GM12878 (cell line): ENCODE results near the gene PRSS56.

Experiments
- ASH2L ChIP-seq: fragments of 300-600, 200-600 bp; sonication (generic); IDR thresholded peaks from 2 replicates; pipeline ENCODE4 v1.6.1; 2017; ENCODE audit warnings: low read depth, mild to moderate bottlenecking, borderline replicate concordance
- CHD2 ChIP-seq: IDR thresholded peaks from 2 replicates; pipeline ENCODE4 v1.6.1; 2011; ENCODE audit warnings: low read depth, low read length, improper control_type of control experiment, borderline replicate concordance
- CTCF ChIP-seq, 3 experiments: IDR thresholded peaks in 2 of 3; conservative IDR thresholded peaks in 1 of 3; 2 replicates each; pipeline ENCODE4 v1.5.1; 2011; ENCODE audit warnings: low read depth in 3 of 3, low read length in 3 of 3, mild to moderate bottlenecking in 3 of 3, control low read depth in 2 of 3, moderate library complexity in 2 of 3, inconsistent platforms in 1 of 3, mixed read lengths in 1 of 3; ENCODE audit not compliant: control insufficient read depth in 2 of 3, insufficient read depth in 1 of 3; ENCODE audit errors: extremely low read depth in 1 of 3
- EP300 ChIP-seq, 2 experiments: fragments of 150-350 bp in 1 of 2; IDR thresholded peaks; 2 replicates each; pipeline ENCODE4 v1.6.1; 2011 to 2012; ENCODE audit warnings: low read depth in 2 of 2, low read length in 2 of 2, borderline replicate concordance in 1 of 2, improper control_type of control experiment in 1 of 2, inconsistent platforms in 1 of 2; ENCODE audit not compliant: control insufficient read depth in 1 of 2
- ETV6 ChIP-seq, 2 experiments: fragments of 450-650 bp in 1 of 2; IDR thresholded peaks in 1 of 2; conservative IDR thresholded peaks in 1 of 2; 2 replicates each; pipeline ENCODE4 v1.6.1; 2014; ENCODE audit warnings: antibody characterized with exemption in 1 of 2, borderline replicate concordance in 1 of 2, low read depth in 1 of 2, mild to moderate bottlenecking in 1 of 2, moderate library complexity in 1 of 2
- KDM1A ChIP-seq: fragments of 200-600 bp; sonication (generic); IDR thresholded peaks from 2 replicates; pipeline ENCODE4 v1.6.1; 2016; ENCODE audit warnings: borderline replicate concordance
- POLR2A ChIP-seq: IDR thresholded peaks from 2 replicates; pipeline ENCODE4 v1.6.1; 2011; ENCODE audit warnings: low read depth, mild to moderate bottlenecking, low read length
- RCOR1 ChIP-seq: conservative IDR thresholded peaks from 2 replicates; pipeline ENCODE4 v1.6.1; 2012; ENCODE audit warnings: low read depth, low read length, improper control_type of control experiment
- SMC3 ChIP-seq: IDR thresholded peaks from 2 replicates; pipeline ENCODE4 v1.6.1; 2011; ENCODE audit warnings: low read length, improper control_type of control experiment, borderline replicate concordance
- TAF1 ChIP-seq: IDR thresholded peaks from 2 replicates; pipeline ENCODE4 v1.6.1; 2011; ENCODE audit warnings: mild to moderate bottlenecking, low read depth, low read length, borderline replicate concordance
- TCF7 ChIP-seq: IDR thresholded peaks from 2 replicates; pipeline ENCODE4 v1.6.1; 2014; ENCODE audit warnings: antibody characterized with exemption, borderline replicate concordance
- TF ChIP-seq, protein P1 (sequence below): fragments of 450-650 bp; IDR thresholded peaks from 2 replicates; pipeline ENCODE4 v1.6.1; 2017; ENCODE audit warnings: mild to moderate bottlenecking
- TF ChIP-seq, protein P2 (sequence below): IDR thresholded peaks from 2 replicates; pipeline ENCODE4 v1.6.1; 2012; ENCODE audit warnings: mild to moderate bottlenecking, low read depth, low read length

DNA sequence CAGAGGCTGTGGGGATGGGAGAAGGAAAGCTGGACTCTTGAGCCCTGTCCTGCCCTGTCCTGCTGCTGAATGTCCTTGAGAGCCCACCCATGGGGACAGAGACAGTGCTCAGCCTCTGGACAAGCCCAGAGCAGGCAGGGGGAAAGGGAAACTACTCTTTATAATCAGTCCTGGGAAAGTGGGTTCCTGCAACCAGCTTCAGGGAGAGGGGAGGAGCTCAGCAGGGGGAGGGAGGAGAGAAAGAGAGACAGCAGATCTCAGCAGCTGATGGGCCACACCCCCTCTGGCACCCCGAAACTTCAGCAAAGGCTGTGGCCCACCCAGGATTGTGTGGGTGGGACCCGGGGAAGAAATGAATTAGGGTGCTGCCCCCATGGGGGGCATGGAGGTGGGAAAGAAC lies 44.1 kb upstream of the PRSS56 start:
- TF ChIP-seq CHD2 (no peak), EP300 (IDR thresholded peaks at IDR 0.05; ENCODE audit: borderline replicate concordance in 1 of 2, control insufficient read depth in 1 of 2, low read depth in 2 of 2, low read length in 2 of 2) (no peak), KDM1A (no peak), POLR2A (no peak), RCOR1 (no peak), TAF1 (no peak), ETV6 (conservative IDR thresholded peaks at IDR 0.05 in 1 of 2, IDR thresholded peaks at IDR 0.05 in 1 of 2; ENCODE audit: borderline replicate concordance in 1 of 2, low read depth in 1 of 2) (no peak), SMC3 (no peak), ASH2L (no peak), TCF7 (no peak), CTCF (IDR thresholded peaks at IDR 0.05 in 2 of 3, conservative IDR thresholded peaks at IDR 0.05 in 1 of 3; ENCODE audit: control insufficient read depth in 2 of 3, extremely low read depth in 1 of 3, insufficient read depth in 1 of 3, low read depth in 3 of 3, low read length in 3 of 3) (no peak)
- TF ChIP-seq, protein P1, sequence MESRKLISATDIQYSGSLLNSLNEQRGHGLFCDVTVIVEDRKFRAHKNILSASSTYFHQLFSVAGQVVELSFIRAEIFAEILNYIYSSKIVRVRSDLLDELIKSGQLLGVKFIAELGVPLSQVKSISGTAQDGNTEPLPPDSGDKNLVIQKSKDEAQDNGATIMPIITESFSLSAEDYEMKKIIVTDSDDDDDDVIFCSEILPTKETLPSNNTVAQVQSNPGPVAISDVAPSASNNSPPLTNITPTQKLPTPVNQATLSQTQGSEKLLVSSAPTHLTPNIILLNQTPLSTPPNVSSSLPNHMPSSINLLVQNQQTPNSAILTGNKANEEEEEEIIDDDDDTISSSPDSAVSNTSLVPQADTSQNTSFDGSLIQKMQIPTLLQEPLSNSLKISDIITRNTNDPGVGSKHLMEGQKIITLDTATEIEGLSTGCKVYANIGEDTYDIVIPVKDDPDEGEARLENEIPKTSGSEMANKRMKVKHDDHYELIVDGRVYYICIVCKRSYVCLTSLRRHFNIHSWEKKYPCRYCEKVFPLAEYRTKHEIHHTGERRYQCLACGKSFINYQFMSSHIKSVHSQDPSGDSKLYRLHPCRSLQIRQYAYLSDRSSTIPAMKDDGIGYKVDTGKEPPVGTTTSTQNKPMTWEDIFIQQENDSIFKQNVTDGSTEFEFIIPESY, result no peak
- TF ChIP-seq, protein P2, sequence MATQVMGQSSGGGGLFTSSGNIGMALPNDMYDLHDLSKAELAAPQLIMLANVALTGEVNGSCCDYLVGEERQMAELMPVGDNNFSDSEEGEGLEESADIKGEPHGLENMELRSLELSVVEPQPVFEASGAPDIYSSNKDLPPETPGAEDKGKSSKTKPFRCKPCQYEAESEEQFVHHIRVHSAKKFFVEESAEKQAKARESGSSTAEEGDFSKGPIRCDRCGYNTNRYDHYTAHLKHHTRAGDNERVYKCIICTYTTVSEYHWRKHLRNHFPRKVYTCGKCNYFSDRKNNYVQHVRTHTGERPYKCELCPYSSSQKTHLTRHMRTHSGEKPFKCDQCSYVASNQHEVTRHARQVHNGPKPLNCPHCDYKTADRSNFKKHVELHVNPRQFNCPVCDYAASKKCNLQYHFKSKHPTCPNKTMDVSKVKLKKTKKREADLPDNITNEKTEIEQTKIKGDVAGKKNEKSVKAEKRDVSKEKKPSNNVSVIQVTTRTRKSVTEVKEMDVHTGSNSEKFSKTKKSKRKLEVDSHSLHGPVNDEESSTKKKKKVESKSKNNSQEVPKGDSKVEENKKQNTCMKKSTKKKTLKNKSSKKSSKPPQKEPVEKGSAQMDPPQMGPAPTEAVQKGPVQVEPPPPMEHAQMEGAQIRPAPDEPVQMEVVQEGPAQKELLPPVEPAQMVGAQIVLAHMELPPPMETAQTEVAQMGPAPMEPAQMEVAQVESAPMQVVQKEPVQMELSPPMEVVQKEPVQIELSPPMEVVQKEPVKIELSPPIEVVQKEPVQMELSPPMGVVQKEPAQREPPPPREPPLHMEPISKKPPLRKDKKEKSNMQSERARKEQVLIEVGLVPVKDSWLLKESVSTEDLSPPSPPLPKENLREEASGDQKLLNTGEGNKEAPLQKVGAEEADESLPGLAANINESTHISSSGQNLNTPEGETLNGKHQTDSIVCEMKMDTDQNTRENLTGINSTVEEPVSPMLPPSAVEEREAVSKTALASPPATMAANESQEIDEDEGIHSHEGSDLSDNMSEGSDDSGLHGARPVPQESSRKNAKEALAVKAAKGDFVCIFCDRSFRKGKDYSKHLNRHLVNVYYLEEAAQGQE, result no peak
